H1 (cell line): Measurements from ENCODE around the gene PLXNA4. TPM values are rescaled to one million over a fixed set of nuclear protein-coding genes. Genes with fewer than 3 reads are reported as not detected.

Experiments used
- CTCF ChIA-PET: fragments of 300-600 bp; sonication (Branson Sonifier 250); formaldehyde crosslinking; loops from one replicate; lab custom pipeline; 2021; ENCODE audit not compliant: partially characterized antibody; lab: Charles Lee
- POLR2A ChIA-PET: fragments of 300-600 bp; sonication (Branson Sonifier 250); formaldehyde crosslinking; loops from one replicate; lab custom pipeline; 2021; ENCODE audit warnings: inconsistent platforms; ENCODE audit not compliant: partially characterized antibody; lab: Charles Lee
- DNase-seq, 2 experiments: peaks; one replicate each; pipeline versions ENCODE4 v3.0.0 to v3.0.0-alpha.2; 2010 to 2022; ENCODE audit warnings: low spot score in 2 of 2, low read depth in 1 of 2, mixed read lengths in 1 of 2
- FAIRE-seq: peaks from 2 replicates; lab custom pipeline; 2011; peaks lifted over from hg19 to GRCh38; lab: Jason Lieb, UNC
- H2AFZ ChIP-seq: 2 replicates; pipeline ENCODE4 v1.8.1; 2012; ENCODE audit warnings: low read length, inconsistent platforms
- H2AK5ac ChIP-seq: 2 replicates; pipeline ENCODE4 v1.6.1; 2013; ENCODE audit warnings: low read depth, low read length
- H2BK120ac ChIP-seq: replicated peaks from 2 replicates; pipeline ENCODE3; 2013; ENCODE audit warnings: low read depth, low read length, inconsistent platforms
- H2BK12ac ChIP-seq: 2 replicates; pipeline ENCODE4 v1.6.1; 2013; ENCODE audit warnings: low read depth, low read length
- H2BK15ac ChIP-seq: 2 replicates; pipeline ENCODE4 v1.6.1; 2013; ENCODE audit warnings: low read length
- H2BK20ac ChIP-seq: 2 replicates; pipeline ENCODE4 v1.6.1; 2013; ENCODE audit warnings: low read length
- H2BK5ac ChIP-seq: 2 replicates; pipeline ENCODE4 v1.6.1; 2013; ENCODE audit warnings: low read depth, low read length
- H3K14ac ChIP-seq: 2 replicates; pipeline ENCODE4 v1.6.1; 2013; ENCODE audit warnings: inconsistent platforms; ENCODE audit not compliant: insufficient read length
- H3K18ac ChIP-seq: 2 replicates; pipeline ENCODE4 v1.6.1; 2013; ENCODE audit warnings: low read length; ENCODE audit errors: extremely low read depth
- H3K23ac ChIP-seq: 2 replicates; pipeline ENCODE4 v1.6.1; 2013; ENCODE audit warnings: inconsistent platforms; ENCODE audit not compliant: insufficient read length
- H3K23me2 ChIP-seq: 2 replicates; pipeline ENCODE4 v1.6.1; 2013; ENCODE audit warnings: low read depth, low read length
- H3K27ac ChIP-seq: 2 replicates; pipeline ENCODE4 v1.6.1; 2011; ENCODE audit warnings: low read depth, low read length, inconsistent platforms
- H3K27me3 ChIP-seq, 4 experiments: replicated peaks in 1 of 4; 1 replicate in 1 of 4; 2 replicates in 3 of 4; pipeline versions ENCODE4 v1.6.1 to v1.8.1; 2011 to 2013; ENCODE audit warnings: low read length in 3 of 4, mild to moderate bottlenecking in 3 of 4, inconsistent platforms in 2 of 4, mixed read lengths in 2 of 4, moderate library complexity in 1 of 4; ENCODE audit not compliant: control insufficient read depth in 3 of 4, insufficient read depth in 3 of 4; ENCODE audit errors: extremely low read depth in 1 of 4
- H3K36me3 ChIP-seq, 4 experiments: 2 replicates each; pipeline versions ENCODE4 v1.6.1 to v1.8.1; 2011 to 2013; ENCODE audit warnings: mild to moderate bottlenecking in 4 of 4, low read length in 3 of 4, moderate library complexity in 2 of 4, control low read depth in 1 of 4, inconsistent platforms in 1 of 4; ENCODE audit not compliant: insufficient read depth in 4 of 4, control insufficient read depth in 2 of 4
- H3K4ac ChIP-seq: replicated peaks from 2 replicates; pipeline ENCODE3; 2013; ENCODE audit warnings: low read length, low read depth, mixed read lengths, inconsistent platforms; ENCODE audit not compliant: insufficient read length
- H3K4me1 ChIP-seq, 4 experiments: replicated peaks in 1 of 4; 1 replicate in 1 of 4; 2 replicates in 3 of 4; pipeline versions ENCODE4 v1.6.1 to v1.8.1; 2011 to 2013; ENCODE audit warnings: low read length in 3 of 4, inconsistent platforms in 2 of 4, mixed read lengths in 1 of 4; ENCODE audit not compliant: insufficient read depth in 4 of 4, control insufficient read depth in 3 of 4
- H3K4me2 ChIP-seq, 2 experiments: 2 replicates each; pipeline versions ENCODE4 v1.6.1 to v1.8.1; 2011 to 2013; ENCODE audit warnings: low read depth in 2 of 2, low read length in 2 of 2, control low read depth in 1 of 2, inconsistent platforms in 1 of 2, mild to moderate bottlenecking in 1 of 2; ENCODE audit not compliant: insufficient read depth in 1 of 2
- H3K4me3 ChIP-seq, 4 experiments: fragments of 200-600, 300-600 bp in 1 of 4; sonication (generic), shearing (Covaris generic), sonication (Bioruptor Twin) in 1 of 4; 2 replicates each; pipeline versions ENCODE4 v1.5.1 to v1.8.1; 2011 to 2016; ENCODE audit warnings: low read length in 4 of 4, low read depth in 3 of 4, control low read depth in 2 of 4, inconsistent platforms in 2 of 4, mild to moderate bottlenecking in 2 of 4, mixed read lengths in 1 of 4, moderate library complexity in 1 of 4; ENCODE audit not compliant: insufficient read depth in 2 of 4; ENCODE audit errors: extremely low read depth in 1 of 4
- H3K56ac ChIP-seq: replicated peaks from 2 replicates; pipeline ENCODE3; 2013; ENCODE audit warnings: low read depth, mild to moderate bottlenecking, mixed read lengths, low read length, inconsistent platforms; ENCODE audit not compliant: insufficient read length
- H3K79me1 ChIP-seq: 2 replicates; pipeline ENCODE4 v1.6.1; 2013; ENCODE audit warnings: low read depth, low read length, control low read depth
- H3K79me2 ChIP-seq, 2 experiments: 2 replicates each; pipeline versions ENCODE4 v1.6.1 to v1.8.1; 2012 to 2013; ENCODE audit warnings: low read length in 2 of 2, mild to moderate bottlenecking in 2 of 2, inconsistent platforms in 1 of 2; ENCODE audit not compliant: insufficient read depth in 2 of 2, control insufficient read depth in 1 of 2
- H3K9ac ChIP-seq, 4 experiments: replicated peaks in 1 of 4; 1 replicate in 1 of 4; 2 replicates in 3 of 4; pipeline versions ENCODE4 v1.6.1 to v1.8.1; 2011 to 2013; ENCODE audit warnings: low read depth in 3 of 4, low read length in 3 of 4, control low read depth in 2 of 4, mild to moderate bottlenecking in 2 of 4, moderate library complexity in 2 of 4, inconsistent platforms in 1 of 4; ENCODE audit errors: extremely low read depth in 1 of 4
- H3K9me3 ChIP-seq, 2 experiments: 2 replicates each; pipeline versions ENCODE4 v1.6.1 to v1.8.1; 2012 to 2013; ENCODE audit warnings: mild to moderate bottlenecking in 2 of 2, moderate library complexity in 2 of 2, control low read depth in 1 of 2, inconsistent platforms in 1 of 2, low read depth in 1 of 2, low read length in 1 of 2, mixed read lengths in 1 of 2; ENCODE audit not compliant: insufficient read depth in 2 of 2
- H4K20me1 ChIP-seq, 2 experiments: replicated peaks in 1 of 2; 2 replicates each; pipeline versions ENCODE3 to v1.8.1; 2011 to 2013; ENCODE audit warnings: inconsistent platforms in 2 of 2, low read length in 2 of 2, mild to moderate bottlenecking in 1 of 2; ENCODE audit not compliant: insufficient read depth in 2 of 2, control insufficient read depth in 1 of 2
- H4K5ac ChIP-seq: 2 replicates; pipeline ENCODE4 v1.6.1; 2013; ENCODE audit warnings: low read length, low read depth, mixed read lengths, inconsistent platforms; ENCODE audit not compliant: insufficient read length
- H4K8ac ChIP-seq: 2 replicates; pipeline ENCODE4 v1.8.0; 2013; ENCODE audit warnings: mild to moderate bottlenecking, moderate library complexity, low read length, inconsistent platforms; ENCODE audit not compliant: insufficient read depth; ENCODE audit errors: extremely low read depth
- H4K91ac ChIP-seq: replicated peaks from 2 replicates; pipeline ENCODE3; 2013; ENCODE audit warnings: low read length, mixed read lengths, inconsistent platforms; ENCODE audit not compliant: insufficient read length
- ATF3 ChIP-seq: IDR thresholded peaks from 2 replicates; pipeline ENCODE4 v1.6.1; 2011; ENCODE audit warnings: low read depth, mild to moderate bottlenecking, low read length; ENCODE audit not compliant: insufficient read depth
- MAFK ChIP-seq: IDR thresholded peaks from 2 replicates; pipeline ENCODE4 v1.6.1; 2012; ENCODE audit warnings: low read depth, mild to moderate bottlenecking, improper control_type of control experiment, low read length
- POLR2A ChIP-seq, 2 experiments: IDR thresholded peaks; 1 replicate in 1 of 2; 2 replicates in 1 of 2; pipeline ENCODE4 v1.6.1; 2011; ENCODE audit warnings: low read depth in 2 of 2, low read length in 2 of 2, mild to moderate bottlenecking in 2 of 2; ENCODE audit errors: control extremely low read depth in 1 of 2
- RXRA ChIP-seq: IDR thresholded peaks from 2 replicates; pipeline ENCODE4 v1.6.1; 2011; ENCODE audit warnings: low read depth, mild to moderate bottlenecking, low read length, moderate library complexity; ENCODE audit not compliant: insufficient read depth
- TBP ChIP-seq: IDR thresholded peaks from 2 replicates; pipeline ENCODE4 v1.6.1; 2011; ENCODE audit warnings: low read depth, low read length, improper control_type of control experiment
- WGBS, 2 experiments: shearing (Covaris generic) in 1 of 2; methylation state at CpG; one replicate each; pipeline versions ENCODE4 v1.1.6 to v1.1.7; 2013 to 2015; ENCODE audit warnings: low lambda C conversion rate in 2 of 2, mixed read lengths in 2 of 2, inconsistent platforms in 1 of 2, low coverage in 1 of 2, missing lambda C conversion rate in 1 of 2; ENCODE audit not compliant: insufficient replicate concordance in 2 of 2, insufficient coverage in 1 of 2, insufficient read length in 1 of 2; ENCODE audit errors: extremely low coverage in 1 of 2, missing lambda C conversion rate in 1 of 2; 5-methylcytosine and 5-hydroxymethylcytosine counted together
- polyA plus RNA-seq, 7 experiments: library from polyadenylated mRNA; depleted of rRNA in 3 of 7; stranded (reverse) in 5 of 7; unstranded in 2 of 7; fragments of >200 nt in 5 of 7; fragments of 200-250 nt in 2 of 7; gene quantifications; 1 replicate in 5 of 7; 2 replicates in 1 of 7; 4 replicates in 1 of 7; pipeline versions ENCODE4 v1.2.1 to v1.2.3, GENCODE V29; 2011 to 2013; ENCODE audit warnings: missing spikeins in 2 of 7, mixed read lengths in 2 of 7
- total RNA-seq: library from RNA; stranded (reverse); fragmentation: NEBNext Ultra II Directional; extraction: Animal tissue kit (Norgen Biotek cat#: 25700); gene quantifications from 2 replicates; pipeline ENCODE4 v1.2.1, GENCODE V29; 2021

PLXNA4 gene
- total and polyA plus RNA-seq, 2 of the 8 experiments (the other 6 are each of a cell fraction or from before 2014, with no cell fraction given): 0.76 to 0.79 TPM

- H3K23ac ChIP-seq: no peak overlapping the region
- no peak overlapping the region for H3K4me2 ChIP-seq
- no peaks in the 10 kb centered on the region for H4K20me1 ChIP-seq
- WGBS, 2 experiments: 92% methylated on average over 13 of the region's 17 CpGs; no CpG with 5 or more reads in 1 of the 2 experiments
- H3K4me1 ChIP-seq: no peaks in the 10 kb centered on the region
- H2BK120ac ChIP-seq: no peak overlapping the region
- ChIA-PET POLR2A (no interaction called here), CTCF (interaction anchor here (1.1 kb wide), 1 partner anchor 10 kb away, joined by 3 read pairs; no protein-coding TSS in a partner anchor)
- peak overlapping the region; percentile 53; the same call in 1 of the 2 replicates for H2BK20ac ChIP-seq
- H2BK12ac ChIP-seq: no peak overlapping the region
- H4K5ac ChIP-seq: no peak overlapping the region
- H2BK15ac ChIP-seq: no peak overlapping the region
- TF ChIP-seq TBP (no peak), MAFK (no peak), ATF3 (no peak), RXRA (no peak), POLR2A (IDR thresholded peaks at IDR 0.05; ENCODE audit: control extremely low read depth in 1 of 2, low read depth in 2 of 2, low read length in 2 of 2) (no peak)
- H3K9me3 ChIP-seq: no peaks in the 10 kb centered on the region
- H3K23me2 ChIP-seq: no peaks in the 10 kb centered on the region
- H4K91ac ChIP-seq: no peak overlapping the region
- no peak for DNase-seq
- H3K14ac ChIP-seq: no peak overlapping the region
- H3K79me1 ChIP-seq: no peaks in the 10 kb centered on the region
- no peak for FAIRE-seq
- H2BK5ac ChIP-seq: no peak overlapping the region
- no peak overlapping the region for H3K4me3 ChIP-seq
- H3K79me2 ChIP-seq: no peaks in the 10 kb centered on the region
- H3K56ac ChIP-seq: no peak overlapping the region
- H2AK5ac ChIP-seq: no peak overlapping the region
- H3K9ac ChIP-seq: no peak overlapping the region
- H3K27me3 ChIP-seq: no peaks in the 10 kb centered on the region
- no peak overlapping the region for H4K8ac ChIP-seq
- H3K18ac ChIP-seq: no peak overlapping the region
- no peaks in the 10 kb centered on the region for H3K36me3 ChIP-seq
- no peak overlapping the region for H2AFZ ChIP-seq
- H3K4ac ChIP-seq: no peak overlapping the region
- no peak overlapping the region for H3K27ac ChIP-seq
Observed at GRCh38 chr7:132527467-132528410, 48.5 kb downstream of the PLXNA4 start.
